Skeletal muscle satellite cell (primary cell): ENCODE results near the gene CADM1.

Experiments
- H3K27me3 ChIP-seq: 2 replicates; pipeline ENCODE4 v1.7.0; 2013; ENCODE audit warnings: low read length; ENCODE audit not compliant: control insufficient read depth, insufficient read depth
- H3K36me3 ChIP-seq: 2 replicates; pipeline ENCODE4 v1.7.0; 2013; ENCODE audit warnings: mild to moderate bottlenecking, control low read depth, low read length; ENCODE audit not compliant: insufficient read depth
- H3K4me1 ChIP-seq: 2 replicates; pipeline ENCODE4 v1.7.0; 2013; ENCODE audit warnings: low read length; ENCODE audit not compliant: control insufficient read depth, insufficient read depth
- H3K4me2 ChIP-seq: 2 replicates; pipeline ENCODE4 v1.7.0; 2013; ENCODE audit warnings: mild to moderate bottlenecking, low read length
- H3K4me3 ChIP-seq: 2 replicates; pipeline ENCODE4 v1.7.0; 2013; ENCODE audit warnings: low read length
- H3K9ac ChIP-seq: 2 replicates; pipeline ENCODE4 v1.7.0; 2013; ENCODE audit warnings: mild to moderate bottlenecking, low read depth, low read length, moderate library complexity
- H3K9me3 ChIP-seq: replicated peaks from 2 replicates; pipeline ENCODE4 v1.7.0; 2013; ENCODE audit warnings: mild to moderate bottlenecking, control low read depth, low read length

Gene CADM1

GRCh38 chr11:115220911-115221310 lies 283.3 kb downstream of the CADM1 start:
- Histone ChIP-seq H3K4me1 (peaks cover 24% of the 10 kb centered on the region), H3K9ac (no peak overlapping the region), H3K36me3 (no peaks in the 10 kb centered on the region), H3K27me3 (no peaks in the 10 kb centered on the region), H3K4me2 (no peak overlapping the region), H3K9me3 (no peaks in the 10 kb centered on the region), H3K4me3 (no peak overlapping the region)

DNA sequence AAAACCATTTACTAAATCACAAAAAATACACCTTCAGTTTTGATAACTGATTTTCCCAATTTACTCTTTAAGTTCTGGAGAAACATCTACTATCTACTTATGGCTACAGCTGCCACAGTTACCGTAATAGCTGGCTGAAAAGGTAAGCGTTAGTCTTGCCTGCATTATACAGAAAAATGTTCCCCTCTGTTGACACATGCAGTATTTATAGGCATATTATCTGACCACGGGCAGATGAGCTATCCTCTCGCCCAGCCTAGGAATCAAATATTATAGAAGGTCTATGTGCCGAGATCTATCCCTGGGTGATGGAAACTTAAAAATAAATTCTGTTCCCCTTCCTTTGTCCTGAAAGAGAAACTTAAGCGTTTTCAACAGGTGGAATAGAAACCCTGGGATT lies 283.8 kb downstream of the CADM1 start:
- Histone ChIP-seq H3K36me3 (no peaks in the 10 kb centered on the region), H3K9ac (no peak overlapping the region), H3K9me3 (no peaks in the 10 kb centered on the region), H3K4me3 (no peak overlapping the region), H3K27me3 (no peaks in the 10 kb centered on the region), H3K4me2 (no peak overlapping the region), H3K4me1 (peaks cover 22% of the 10 kb centered on the region)

GRCh38 chr11:115219376-115219775 lies 284.8 kb downstream of the CADM1 start:
- Histone ChIP-seq H3K4me1 (peaks cover 22% of the 10 kb centered on the region), H3K36me3 (no peaks in the 10 kb centered on the region), H3K4me2 (no peak overlapping the region), H3K9ac (no peak overlapping the region), H3K4me3 (no peak overlapping the region), H3K9me3 (no peaks in the 10 kb centered on the region), H3K27me3 (no peaks in the 10 kb centered on the region)

DNA sequence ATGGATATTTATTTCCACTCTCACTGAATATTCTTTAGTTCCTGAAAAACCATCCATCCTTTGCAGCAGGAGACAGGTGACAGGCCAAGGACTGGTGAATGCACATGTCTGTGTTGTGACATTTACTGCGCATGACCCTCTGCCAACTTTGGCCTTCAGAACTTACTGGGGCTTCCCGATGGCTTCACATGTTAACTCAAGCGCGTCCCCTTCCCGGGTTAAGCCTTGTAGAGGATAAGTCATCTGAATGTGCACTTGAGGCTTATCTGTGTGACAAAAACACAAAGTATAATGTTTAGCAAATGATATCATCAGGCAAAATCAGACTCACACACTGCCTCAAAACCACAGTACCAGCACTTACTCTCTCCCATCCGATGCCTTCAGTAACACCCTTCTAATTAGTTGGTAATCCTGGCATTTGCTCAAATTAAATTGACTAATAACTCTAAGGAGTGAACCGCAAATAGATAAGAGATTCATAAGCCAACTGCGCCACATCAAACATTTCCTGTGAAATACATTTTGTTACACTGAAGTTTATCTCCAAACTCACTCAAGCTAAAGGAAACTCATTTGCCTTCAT lies 286.4 kb downstream of the CADM1 start:
- no peak overlapping the region for H3K4me3 ChIP-seq
- H3K36me3 ChIP-seq, result no peaks in the 10 kb centered on the region
- no peak overlapping the region for H3K9ac ChIP-seq
- peaks cover 14% of the 10 kb centered on the region for H3K4me1 ChIP-seq
- H3K27me3 ChIP-seq, result no peaks in the 10 kb centered on the region
- H3K4me2 ChIP-seq, result no peak overlapping the region
- no peaks in the 10 kb centered on the region for H3K9me3 ChIP-seq

GRCh38 chr11:115215694-115216617 lies 288.3 kb downstream of the CADM1 start:
- Histone ChIP-seq H3K27me3 (no peaks in the 10 kb centered on the region), H3K9ac (no peak overlapping the region), H3K9me3 (no peaks in the 10 kb centered on the region), H3K4me1 (no peaks in the 10 kb centered on the region), H3K36me3 (no peaks in the 10 kb centered on the region), H3K4me2 (no peak overlapping the region), H3K4me3 (no peak overlapping the region)

DNA sequence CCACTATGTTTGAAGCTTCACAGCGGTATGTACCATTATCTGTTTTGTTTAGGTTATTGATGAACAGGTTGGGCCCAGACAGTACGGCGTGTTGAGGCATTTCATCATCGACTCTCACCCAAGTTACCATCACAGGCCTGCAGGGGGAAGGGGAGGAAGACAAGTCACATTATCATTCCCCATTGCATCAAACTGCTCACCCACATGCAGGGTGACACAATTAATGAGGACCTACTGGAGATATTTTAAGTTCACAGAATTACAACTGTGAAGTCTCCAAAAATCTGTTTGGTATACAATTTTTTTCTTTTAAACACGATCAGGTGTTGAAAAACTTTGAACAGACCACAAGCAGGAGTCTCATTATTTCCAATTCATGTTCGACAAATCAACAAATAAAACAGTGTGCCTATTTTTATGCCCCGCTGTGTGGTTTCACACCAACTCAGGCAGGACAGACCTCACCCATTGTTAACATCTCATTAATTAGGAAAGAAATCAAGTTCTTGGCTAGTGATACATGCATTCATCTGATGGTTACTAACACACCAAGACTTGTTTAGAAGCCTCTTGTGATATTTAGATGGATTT lies 289.5 kb downstream of the CADM1 start:
- H3K4me3 ChIP-seq, result no peak overlapping the region
- no peaks in the 10 kb centered on the region for H3K4me1 ChIP-seq
- H3K36me3 ChIP-seq, result no peaks in the 10 kb centered on the region
- H3K4me2 ChIP-seq, result no peak overlapping the region
- H3K27me3 ChIP-seq, result no peaks in the 10 kb centered on the region
- no peak overlapping the region for H3K9ac ChIP-seq
- H3K9me3 ChIP-seq, result no peaks in the 10 kb centered on the region

GRCh38 chr11:115213007-115213406 lies 291.2 kb downstream of the CADM1 start:
- no peak overlapping the region for H3K4me2 ChIP-seq
- no peak overlapping the region for H3K9ac ChIP-seq
- H3K4me1 ChIP-seq, result no peaks in the 10 kb centered on the region
- no peaks in the 10 kb centered on the region for H3K36me3 ChIP-seq
- H3K4me3 ChIP-seq, result no peak overlapping the region
- H3K9me3 ChIP-seq, result no peaks in the 10 kb centered on the region
- no peaks in the 10 kb centered on the region for H3K27me3 ChIP-seq

- H3K4me2 ChIP-seq, result no peak overlapping the region
- no peaks in the 10 kb centered on the region for H3K36me3 ChIP-seq
- no peaks in the 10 kb centered on the region for H3K27me3 ChIP-seq
- no peaks in the 10 kb centered on the region for H3K4me1 ChIP-seq
- no peaks in the 10 kb centered on the region for H3K9me3 ChIP-seq
- no peak overlapping the region for H3K4me3 ChIP-seq
- H3K9ac ChIP-seq, result no peak overlapping the region
Observed at GRCh38 chr11:115208808-115209259, 295.4 kb downstream of the CADM1 start.

- no peaks in the 10 kb centered on the region for H3K36me3 ChIP-seq
- no peaks in the 10 kb centered on the region for H3K4me1 ChIP-seq
- no peak overlapping the region for H3K4me2 ChIP-seq
- no peaks in the 10 kb centered on the region for H3K9me3 ChIP-seq
- no peak overlapping the region for H3K9ac ChIP-seq
- no peak overlapping the region for H3K4me3 ChIP-seq
- H3K27me3 ChIP-seq, result no peaks in the 10 kb centered on the region
Observed at GRCh38 chr11:115207916-115208315, 296.3 kb downstream of the CADM1 start.

DNA sequence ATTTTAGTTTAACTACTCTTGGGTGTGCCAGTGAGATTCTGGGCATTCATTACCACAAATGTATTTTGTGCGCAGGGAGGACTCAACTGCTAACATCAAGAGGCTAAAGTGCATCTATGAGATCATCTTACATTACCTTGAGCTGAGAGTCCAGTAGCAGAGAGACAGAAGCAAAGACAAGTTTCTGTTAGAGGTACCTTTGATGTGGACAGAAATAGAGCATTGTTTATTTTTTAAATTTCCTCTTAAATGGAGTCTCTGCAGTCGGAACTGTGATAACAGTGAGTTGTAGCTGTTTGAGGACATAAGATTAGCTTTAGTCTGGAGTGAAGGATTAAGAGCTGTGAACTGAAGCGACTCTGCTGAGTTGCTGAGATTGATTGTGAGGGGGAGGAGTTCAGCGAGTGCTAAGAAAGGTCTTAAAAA lies 297.0 kb downstream of the CADM1 start:
- H3K4me2 ChIP-seq, result no peak overlapping the region
- H3K27me3 ChIP-seq, result no peaks in the 10 kb centered on the region
- H3K36me3 ChIP-seq, result no peaks in the 10 kb centered on the region
- H3K9ac ChIP-seq, result no peak overlapping the region
- no peaks in the 10 kb centered on the region for H3K9me3 ChIP-seq
- no peak overlapping the region for H3K4me3 ChIP-seq
- H3K4me1 ChIP-seq, result no peaks in the 10 kb centered on the region

DNA sequence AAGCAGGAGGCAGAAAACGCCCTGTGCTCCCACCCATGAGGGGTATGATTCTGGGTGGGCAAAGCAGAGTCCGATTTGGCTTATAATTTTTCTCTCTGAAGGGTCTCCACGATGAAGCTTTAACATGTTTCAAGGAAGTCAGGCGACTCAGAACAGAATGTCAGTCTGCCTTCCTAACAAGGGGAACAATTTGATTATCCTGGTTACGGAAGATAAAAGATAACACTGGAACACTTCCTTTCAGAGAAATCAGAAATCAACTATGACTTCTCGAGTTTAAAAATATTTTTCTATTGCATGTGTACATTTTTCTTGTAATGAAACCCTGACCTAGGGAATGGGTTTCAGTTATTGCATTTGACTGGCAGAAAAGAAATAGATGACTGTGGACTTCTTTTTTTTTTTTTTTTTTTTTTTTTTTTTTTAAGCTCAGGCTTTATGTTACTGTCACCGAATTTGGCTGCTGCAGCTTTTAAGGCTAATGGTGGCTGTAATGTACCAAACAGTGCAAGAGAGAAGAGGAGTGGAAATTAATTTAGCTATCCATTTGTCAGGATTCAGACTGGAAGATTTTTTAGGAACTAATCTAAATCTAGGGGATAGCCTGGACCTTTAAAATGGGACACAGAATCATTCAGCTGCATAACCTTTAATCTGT lies 297.7 kb downstream of the CADM1 start:
- Histone ChIP-seq H3K9me3 (no peaks in the 10 kb centered on the region), H3K4me3 (no peak overlapping the region), H3K27me3 (no peaks in the 10 kb centered on the region), H3K36me3 (no peaks in the 10 kb centered on the region), H3K9ac (no peak overlapping the region), H3K4me1 (peaks cover 3% of the 10 kb centered on the region), H3K4me2 (no peak overlapping the region)
